TTC549 (cell line): Measurements from ENCODE around the gene CSPG4.
A peak's percentile ranks its signal among the peaks of the same experiment; 100 is the strongest.
"Not testable (repeated sequence)": the region's sequence is repeated elsewhere in the genome, so short reads cannot be mapped to it uniquely, and the experiment has no call there.

Source experiments
- FAIRE-seq: peaks from 2 replicates; lab custom pipeline; 2012; peaks lifted over from hg19 to GRCh38; lab: Jason Lieb, UNC

The CSPG4 gene

DNA sequence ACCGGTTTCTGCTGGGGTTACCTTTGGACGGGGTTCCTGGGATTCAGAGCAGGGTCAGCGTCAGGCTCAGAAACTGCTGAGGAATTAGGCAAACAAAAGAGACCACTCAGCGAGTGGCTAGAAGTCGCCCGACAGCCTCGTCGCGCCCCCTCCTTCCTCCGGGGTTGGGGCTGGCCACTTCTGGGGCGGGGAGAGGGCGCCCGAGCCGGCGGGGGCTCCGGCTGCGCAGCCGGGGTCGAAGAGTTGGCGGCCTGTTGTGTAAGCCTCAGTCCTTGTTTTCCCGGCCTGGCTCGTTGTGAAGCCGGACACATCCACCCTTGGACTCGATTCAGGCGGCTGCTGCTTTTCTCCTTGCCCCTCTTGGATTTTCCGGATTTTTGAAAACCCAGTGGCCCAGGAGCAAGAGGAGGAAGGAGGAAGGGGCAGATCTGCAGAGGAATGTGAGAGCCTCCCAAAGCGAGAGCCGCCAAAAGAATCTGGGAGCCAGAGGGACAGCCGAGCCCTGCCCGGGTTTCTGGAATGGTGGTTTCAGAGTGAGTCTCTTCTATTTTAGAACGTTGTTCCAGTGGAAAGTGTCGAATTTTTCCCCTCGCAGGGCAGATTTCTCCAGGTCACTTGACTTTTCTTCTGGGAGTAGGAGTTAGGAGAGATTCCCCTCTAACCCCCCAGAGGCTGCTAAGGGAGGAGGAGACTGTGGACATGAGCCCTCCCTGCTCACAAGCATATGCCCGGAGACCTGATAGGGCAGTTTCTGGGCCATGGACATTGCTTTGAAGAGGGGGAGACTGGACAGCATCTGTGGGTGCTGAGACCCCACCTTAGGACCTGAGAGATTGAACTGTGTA, 64.3 kb downstream of the CSPG4 start:
- FAIRE-seq: no peak

GRCh38 chr15:75647370-75648155, 65.1 kb downstream of the CSPG4 start, which contains the start of gene SNX33:
SNX33 (plus strand) TSS chr15:75647912; CDS start chr15:75649103, 1,191 bp downstream.
- FAIRE-seq: no peak

GRCh38 chr15:75646944-75647364, 65.7 kb downstream of the CSPG4 start:
- no peak for FAIRE-seq

- FAIRE-seq: no peak
Measured at GRCh38 chr15:75646112-75646943, 66.3 kb downstream of the CSPG4 start.

- FAIRE-seq: no peak
Measured at GRCh38 chr15:75644376-75644775, 68.3 kb downstream of the CSPG4 start.

DNA sequence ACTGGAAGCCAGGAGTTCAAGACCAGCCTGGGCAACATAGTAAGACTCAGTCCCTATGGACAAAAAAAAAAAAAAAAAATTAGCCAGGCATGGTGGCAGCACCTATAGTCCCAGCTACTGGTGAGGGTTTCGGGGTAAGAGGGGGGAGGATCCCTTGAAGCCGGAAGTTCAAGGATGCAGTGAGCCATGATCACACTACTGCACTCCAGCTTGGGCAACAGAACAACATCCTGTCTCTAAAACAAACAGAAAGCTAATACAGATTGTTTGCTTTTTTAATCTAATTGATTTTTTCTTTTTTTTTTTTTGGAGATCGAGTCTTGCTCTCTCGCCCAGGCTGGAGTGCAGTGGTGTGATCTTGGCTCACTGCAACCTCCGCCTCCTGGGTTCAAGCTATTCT, 71.0 kb downstream of the CSPG4 start:
- no peak for FAIRE-seq

DNA sequence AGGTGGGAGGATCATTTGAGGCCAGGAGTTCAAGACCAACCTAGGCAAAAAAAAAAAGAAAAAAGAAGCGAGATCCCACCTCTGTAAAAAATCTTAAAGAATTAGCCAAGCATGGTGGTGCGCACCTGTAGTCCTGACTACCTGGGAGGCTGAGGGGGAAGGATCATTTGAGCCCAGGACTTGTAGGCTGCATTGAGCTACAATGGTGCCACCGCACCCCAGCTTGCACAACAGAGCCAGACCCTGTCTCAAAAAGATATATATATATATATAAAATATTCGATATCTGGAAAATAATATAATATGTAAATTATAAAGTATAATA, 71.5 kb downstream of the CSPG4 start:
- no peak for FAIRE-seq

DNA sequence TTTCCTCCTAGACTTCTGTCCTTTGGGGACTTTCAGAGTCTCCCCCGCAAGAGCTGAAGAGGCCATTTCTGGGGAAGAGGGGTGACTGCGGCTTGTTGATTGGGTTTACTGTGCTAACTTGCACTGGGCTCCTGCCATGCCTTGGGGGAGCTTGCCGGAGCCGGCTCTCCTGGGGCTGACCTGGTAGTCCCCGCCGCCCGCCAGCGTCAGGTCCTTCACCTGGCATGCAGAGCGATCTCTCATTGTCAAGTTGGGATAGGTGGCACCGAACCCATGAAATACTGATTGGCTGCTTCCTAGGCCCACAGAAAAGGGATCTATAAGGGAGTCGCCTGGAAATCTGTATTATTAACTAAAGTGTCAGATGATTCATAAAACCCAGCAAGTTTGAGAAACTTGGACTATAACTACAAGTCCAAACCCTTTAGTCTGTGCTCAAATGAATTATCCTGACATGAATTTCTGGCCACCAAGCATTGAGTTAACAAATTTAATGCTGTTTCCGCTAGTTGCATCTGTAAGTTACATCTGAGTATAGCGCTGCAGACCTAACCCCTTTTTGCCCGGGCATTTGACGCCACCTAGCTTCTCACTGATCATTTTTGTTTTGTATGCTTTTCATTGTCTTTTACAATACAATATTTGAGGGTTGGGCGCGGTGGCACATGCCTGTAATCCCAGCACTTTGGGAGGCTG, 72.0 kb downstream of the CSPG4 start:
- FAIRE-seq: no peak

GRCh38 chr15:75639709-75640482, 72.8 kb downstream of the CSPG4 start, which contains the start of gene IMP3:
IMP3 (minus strand) TSS chr15:75640224; CDS start chr15:75640168, 56 bp downstream.
- peak; percentile 74 for FAIRE-seq

DNA sequence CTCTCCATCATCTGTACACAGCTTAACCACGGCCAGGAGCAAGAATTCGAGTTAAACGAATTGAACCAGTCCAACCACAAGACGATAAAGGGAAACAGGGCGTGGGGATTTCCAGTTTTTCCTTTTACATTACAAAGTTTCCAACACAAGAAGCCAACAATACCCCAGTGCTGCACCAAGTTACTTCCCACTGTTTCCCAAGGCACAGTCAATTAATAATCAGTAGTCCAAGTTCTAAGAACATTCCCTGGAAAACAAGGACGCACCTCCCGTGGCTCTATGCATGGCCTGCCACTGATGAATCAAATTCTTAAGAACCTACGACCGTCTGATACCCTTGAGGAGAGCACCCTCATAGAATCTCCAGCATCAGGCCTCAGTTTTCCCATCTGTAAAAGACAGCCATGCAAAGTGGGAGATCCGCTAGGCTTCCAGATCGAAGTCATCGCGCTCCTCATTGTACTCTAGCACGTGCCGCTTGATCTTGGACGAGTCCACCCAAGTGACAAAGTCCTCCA, 73.4 kb downstream of the CSPG4 start:
- FAIRE-seq: no peak

DNA sequence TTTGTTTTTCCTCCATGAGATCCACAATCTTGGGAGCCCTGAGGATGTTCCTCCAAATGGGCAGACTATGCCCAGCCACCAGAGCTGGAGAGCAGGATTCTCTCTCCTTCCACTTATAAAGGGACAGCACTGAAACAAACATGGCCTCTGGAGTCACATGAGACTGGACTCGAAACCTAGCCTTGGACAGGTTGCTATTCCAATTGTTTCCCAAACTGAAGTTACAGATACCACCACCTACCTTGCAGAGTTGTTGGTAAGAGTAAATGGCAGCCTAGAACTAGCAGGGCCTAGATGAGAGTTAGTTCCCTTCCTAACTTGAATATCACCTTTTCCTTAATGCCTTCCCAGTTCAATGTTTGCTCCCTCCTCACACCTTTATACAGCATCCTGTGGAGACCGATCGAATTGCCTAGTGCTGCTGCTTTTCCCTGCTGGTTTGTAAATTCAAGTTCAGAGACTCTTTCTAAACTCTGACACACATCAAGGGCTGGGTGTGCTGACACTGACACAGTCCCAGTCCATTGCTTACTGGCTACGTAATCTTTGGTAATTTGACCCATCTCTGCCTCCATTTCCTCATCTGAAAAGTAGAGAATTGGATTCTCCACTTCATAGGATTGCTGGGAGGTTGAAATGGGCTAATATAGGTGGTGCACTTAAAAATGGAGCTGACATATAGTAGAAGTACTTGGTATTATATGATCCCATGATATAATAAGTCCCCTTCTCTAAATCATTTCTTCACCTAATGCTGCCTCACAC, 75.2 kb downstream of the CSPG4 start:
- no peak for FAIRE-seq

- no peak for FAIRE-seq
Measured at GRCh38 chr15:75636026-75636425, 76.6 kb downstream of the CSPG4 start.

DNA sequence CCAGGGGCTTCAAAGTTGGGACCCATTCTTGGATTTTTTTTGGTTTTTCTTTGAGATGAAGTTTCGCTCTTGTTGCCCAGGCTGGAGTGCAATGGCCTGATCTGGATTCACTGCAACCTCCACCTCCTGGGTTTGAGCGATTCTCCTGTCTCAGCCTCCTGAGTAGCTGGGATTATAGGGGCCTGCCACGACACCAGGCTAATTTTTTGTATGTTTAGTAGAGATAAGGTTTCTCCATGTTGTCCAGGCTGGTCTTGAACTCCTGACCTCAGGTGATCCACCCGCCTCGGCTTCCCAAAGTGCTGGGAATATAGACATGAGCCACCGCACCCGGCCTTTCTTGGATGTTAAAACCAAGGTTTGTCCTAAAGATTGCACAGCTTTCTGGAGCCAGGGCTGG, 78.7 kb downstream of the CSPG4 start:
- FAIRE-seq: not testable (repeated sequence)

GRCh38 chr15:75631935-75632334, 80.7 kb downstream of the CSPG4 start:
- FAIRE-seq: no peak

DNA sequence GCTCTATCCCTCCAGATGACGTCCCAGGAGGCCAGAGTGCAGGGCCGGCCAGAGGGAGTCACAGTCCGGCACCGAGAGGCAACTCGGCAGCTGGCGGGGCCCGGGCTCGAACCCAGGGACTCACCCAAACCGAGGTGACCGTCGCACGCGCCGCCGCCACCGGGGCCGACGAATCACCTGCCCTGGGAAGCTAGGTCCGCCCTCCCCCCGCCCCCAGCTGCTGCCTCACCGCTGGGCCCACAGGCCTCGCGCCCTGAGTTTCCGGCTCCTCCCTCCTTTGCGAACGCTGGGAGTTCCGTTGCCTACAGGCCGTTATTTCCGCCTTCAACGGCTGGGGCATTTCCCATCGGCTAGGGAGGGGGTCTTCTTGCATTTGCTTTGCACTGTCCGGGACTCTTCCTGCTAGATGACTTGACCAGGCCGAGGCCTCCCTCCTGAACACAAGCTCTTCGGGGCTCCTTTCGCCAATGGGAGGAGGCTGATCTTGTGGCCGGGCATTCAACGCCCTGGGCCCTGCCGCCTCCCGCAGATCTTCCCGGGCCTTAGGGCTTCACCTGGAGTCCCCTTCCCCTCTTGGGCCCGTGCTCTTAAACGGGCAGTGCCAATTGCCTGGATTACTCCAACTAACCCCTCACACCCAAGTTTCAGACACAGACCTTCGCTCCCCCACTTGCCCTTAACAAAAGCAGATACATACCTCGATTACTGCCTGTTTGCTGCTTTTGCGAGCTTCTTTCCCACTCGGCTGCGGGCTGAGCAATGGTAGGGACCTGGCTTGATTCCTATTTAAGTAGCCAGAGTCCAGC, 86.9 kb downstream of the CSPG4 start, which contains the start of gene SNUPN:
Gene SNUPN (minus strand): TSS at position 184 of the 806 bp plus-strand sequence. CDS start 4,674 bp downstream, outside the sequence.
- peak; percentile 7 for FAIRE-seq
